Mesenteric fat pad (tissue), 1 donor: ENCODE measurements around the gene SRCIN1. TPM values are rescaled to one million over a fixed set of nuclear protein-coding genes. Genes with fewer than 3 reads are reported as not detected.

Experiments used
- DNase-seq: peaks from one replicate; pipeline ENCODE4 v3.0.0-alpha.2; 2020; ENCODE audit warnings: low spot score
- total RNA-seq: library from RNA; stranded (reverse); fragmentation: NEBNext Ultra II Directional; extraction: Animal tissue kit (Norgen Biotek cat#: 25700); gene quantifications from one replicate; pipeline ENCODE4 v1.2.1, GENCODE V29; 2021
- donor health status: DM: yes; HTN: yes; CAD: no.

Gene SRCIN1
- total RNA-seq, 1 donor from 2014 or later = 10.1 TPM

DNA sequence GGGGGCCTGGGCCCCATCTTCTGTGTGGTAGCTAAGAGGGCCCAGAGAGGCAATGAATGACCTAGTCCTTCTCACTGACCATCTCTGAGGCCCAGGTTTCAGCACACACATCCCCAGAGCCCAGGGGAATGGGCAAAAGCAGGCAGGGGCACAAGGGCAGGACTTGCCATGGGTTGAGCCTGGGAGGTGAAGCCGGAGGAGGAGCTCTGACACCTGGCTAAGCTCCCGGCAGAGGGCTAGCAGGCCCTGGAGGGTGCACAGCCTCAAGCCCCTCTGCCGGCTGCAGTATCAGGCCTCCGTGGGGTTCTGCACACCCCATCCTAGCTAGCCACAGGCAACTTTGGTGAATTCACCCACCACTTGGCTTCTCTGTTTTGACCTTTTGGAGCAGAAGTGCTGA is 5.3 kb downstream of the SRCIN1 start:
- DNase-seq = no peak

DNA sequence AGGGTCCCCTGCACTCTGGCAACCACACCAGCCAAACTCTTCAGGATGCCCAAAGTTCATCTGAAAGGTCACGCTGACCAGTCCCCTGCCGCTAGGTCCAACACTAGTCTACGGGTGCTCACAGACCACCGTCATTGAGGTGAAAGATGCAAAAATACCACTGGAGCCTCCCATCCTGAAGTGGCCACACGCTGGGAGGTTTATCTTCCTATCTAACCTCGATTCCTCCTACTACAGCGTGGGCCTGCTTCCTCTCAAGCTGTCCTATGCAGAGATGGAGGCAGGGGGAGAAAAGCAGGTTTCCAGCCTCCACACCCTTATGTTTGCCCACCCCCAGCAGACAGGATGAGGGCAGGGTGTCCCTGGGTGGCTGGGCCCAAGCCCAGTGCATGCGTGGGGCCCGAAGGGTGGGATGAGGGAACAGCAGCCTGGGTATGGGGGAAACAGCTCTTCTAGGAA is 6.3 kb downstream of the SRCIN1 start:
- no peak for DNase-seq

DNA sequence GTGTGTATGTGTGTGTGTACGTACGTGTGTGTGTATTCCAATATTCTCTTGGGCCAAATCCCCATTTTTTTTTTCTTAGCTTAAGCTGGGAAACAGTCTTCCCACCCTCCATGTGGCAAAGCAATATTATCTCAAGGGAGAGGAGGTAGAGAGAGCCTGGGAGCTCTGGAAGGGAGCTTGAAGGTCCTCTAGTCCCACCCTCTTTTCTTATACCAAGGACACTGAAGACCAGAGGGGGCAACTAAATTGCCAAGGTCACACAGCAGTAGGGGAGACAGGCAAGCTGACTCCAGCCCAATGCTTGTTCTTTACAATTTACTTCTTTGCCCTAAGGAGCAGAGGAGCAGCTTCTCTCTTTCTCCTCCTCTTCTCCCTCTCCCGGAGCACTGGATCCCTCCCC is 6.8 kb downstream of the SRCIN1 start:
- DNase-seq = no peak

DNA sequence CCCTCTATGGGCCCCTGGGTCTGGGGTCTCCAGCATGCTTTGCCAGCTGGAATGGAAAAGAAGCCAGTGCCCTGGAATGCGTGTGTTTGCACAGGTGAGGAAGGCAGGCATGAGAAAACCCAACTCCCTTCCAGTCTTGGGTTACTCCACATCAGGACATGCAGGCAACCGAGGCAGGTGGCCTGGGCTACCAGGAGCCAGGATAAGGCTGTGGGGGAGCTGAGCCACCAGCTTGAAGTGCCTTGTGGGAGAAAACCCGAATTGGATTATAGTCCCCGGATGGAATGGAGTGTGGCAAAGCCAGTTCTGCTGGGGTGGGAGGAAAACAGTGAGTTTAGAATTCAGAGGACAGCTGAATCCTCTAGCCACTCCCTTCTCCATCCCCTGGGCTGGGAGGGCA is 7.2 kb downstream of the SRCIN1 start:
- no peak for DNase-seq

DNA sequence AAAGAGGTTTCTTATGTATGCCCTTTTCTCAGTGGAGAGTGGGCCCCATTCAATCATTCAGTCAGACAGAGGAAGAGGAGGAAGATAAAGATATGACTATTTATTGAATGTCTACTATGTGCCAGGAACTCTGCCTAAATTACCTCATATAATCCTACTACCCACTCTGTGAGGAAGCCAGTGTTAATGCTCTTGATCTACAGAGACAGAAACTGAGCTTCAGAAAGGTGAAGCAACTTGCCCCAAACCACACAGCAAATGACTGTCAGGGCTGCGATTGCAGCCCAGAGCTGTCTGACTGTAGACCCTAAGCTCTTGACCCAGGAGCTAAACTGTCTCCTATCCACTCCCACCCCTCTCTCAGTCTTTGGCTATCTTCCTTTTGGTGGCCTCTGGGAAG is 8.4 kb downstream of the SRCIN1 start:
- no peak for DNase-seq

DNA sequence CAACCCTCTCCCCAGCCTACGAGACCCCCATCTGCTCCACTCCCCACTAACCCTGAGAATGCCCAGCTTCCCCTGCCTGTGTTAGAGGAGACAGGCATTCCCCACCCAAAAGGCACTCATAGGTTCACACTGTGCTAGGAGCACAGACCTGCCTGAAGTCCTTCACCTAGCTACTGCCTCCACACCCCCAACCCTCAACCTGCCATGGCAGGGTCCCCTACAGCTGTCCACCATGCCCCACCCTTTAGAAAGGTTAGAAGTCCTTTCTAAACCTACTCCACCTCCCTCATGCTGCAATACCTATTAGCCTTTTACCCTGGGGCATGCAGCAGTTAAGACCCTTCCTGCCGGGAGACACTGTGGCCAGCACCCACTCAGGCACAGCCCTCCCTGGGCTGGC is 9.1 kb downstream of the SRCIN1 start:
- no peak for DNase-seq

DNA sequence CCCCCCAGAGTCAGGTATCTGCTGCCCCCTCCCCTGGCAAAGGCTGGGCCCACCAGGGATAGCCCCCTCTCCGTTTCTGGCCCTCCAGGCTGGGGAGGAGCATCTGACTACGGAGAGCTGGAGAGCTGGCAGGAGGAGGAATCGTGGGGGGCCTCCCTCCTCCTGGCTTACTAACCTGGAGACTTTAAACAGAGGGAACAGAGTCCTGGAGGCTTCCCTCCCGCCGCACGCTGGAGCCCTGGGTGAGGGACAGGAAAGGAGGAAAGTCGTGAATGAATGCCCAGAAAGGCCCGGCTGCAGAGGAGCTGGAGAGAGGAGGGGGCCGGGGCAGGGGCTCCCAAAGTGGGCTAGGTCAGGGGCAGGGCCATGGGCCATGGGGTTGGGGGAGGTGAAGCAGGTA is 9.9 kb downstream of the SRCIN1 start:
- DNase-seq = no peak

DNA sequence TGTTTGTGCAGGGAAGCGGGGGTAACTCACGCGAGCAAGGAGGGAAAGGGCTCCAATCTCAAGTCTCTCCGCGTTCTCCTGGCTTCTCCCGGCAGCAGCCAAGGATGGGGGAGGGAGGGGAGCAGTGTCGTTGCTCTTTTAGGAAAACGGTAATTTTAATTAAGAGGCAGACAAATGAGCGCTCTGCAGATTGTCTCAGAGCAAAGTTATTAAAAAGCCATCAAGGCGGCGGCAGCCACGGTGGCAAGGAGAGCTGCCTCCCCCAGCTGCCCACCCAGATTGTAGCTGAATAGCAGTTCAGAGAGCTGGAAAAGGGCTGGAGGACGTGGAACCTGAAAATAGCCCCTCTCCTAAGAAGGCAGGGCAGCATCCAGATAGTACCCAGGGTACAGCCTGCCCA is 11.6 kb downstream of the SRCIN1 start:
- no peak for DNase-seq

DNA sequence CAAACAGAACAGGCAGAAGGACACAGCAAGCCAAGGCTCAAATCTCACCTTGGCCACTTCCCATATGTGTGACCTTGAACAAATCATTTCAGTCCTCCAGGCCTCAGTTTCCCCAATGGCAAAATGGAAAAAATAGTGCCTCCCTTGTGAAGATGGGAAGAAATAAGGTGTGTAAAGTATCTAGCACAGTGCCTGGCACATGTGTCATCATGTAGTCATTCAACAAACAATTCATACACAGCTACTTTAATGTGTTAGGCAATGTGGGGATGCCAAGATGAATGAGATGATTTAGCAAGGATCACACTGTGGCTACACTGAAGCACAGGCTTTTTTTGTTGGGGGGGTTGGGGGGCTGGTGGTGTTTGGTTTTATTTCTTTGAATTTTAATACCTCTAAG is 13.3 kb downstream of the SRCIN1 start:
- DNase-seq = no peak

DNA sequence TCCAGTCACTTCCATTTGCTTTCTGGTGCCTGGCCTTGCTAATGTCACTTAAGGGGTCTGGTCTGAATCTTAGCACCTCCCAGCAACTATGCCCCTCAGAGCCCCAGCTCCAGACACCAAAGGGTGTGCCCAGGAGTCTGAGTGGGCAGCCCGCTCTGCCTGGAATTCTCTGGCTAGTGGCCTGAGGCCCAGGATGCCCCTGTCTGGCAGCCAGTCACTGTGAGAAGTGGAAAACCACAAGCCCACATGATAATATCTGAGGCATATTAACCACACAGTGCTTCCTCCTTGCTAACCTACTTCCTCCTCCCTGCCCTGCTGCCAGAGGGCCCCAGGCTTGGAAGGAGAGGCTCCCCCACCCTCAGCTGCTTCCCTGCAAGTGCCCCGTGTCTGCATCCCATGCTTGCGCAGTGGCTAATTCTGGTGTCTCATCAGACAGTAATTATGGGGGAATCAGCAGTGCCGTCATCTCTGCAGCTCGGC is 14.0 kb downstream of the SRCIN1 start:
- DNase-seq = no peak

DNA sequence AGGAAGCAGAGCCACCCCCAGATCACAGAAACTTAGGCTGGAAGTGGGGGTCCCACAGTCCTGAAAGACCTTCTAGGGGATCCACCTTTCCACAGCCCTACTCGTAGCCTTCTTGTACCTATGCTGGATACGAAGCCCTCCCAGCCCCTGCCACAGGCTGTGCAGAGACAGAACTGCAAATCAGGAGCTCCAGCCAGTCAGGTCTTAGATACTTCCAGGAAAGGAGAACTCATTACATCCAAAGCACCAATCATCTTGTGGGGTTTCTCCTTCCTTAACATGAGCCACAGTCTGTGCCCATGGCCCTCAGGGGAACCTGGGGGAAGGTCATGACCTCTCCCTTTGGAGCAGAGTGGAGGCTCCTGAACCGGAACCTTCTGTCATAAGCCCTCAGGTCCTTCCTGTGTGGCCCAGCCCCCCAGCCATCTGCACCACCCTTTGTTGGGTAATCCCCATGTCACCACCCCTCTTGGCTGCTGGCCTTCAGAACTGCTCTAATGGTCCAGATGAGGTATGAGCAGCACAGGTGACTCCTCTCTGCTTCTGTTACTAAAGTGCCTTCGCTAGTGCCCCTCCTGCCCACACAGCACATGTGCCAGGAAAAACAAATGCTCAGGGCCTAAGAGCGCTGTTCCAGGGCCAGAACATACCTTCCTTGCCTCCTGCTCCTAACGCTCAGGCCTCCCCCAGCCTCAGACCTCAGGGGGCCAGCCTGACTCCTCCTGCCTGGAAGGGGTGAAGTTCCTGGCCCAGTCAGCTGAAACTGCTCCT is 14.6 kb downstream of the SRCIN1 start:
- no peak for DNase-seq

DNA sequence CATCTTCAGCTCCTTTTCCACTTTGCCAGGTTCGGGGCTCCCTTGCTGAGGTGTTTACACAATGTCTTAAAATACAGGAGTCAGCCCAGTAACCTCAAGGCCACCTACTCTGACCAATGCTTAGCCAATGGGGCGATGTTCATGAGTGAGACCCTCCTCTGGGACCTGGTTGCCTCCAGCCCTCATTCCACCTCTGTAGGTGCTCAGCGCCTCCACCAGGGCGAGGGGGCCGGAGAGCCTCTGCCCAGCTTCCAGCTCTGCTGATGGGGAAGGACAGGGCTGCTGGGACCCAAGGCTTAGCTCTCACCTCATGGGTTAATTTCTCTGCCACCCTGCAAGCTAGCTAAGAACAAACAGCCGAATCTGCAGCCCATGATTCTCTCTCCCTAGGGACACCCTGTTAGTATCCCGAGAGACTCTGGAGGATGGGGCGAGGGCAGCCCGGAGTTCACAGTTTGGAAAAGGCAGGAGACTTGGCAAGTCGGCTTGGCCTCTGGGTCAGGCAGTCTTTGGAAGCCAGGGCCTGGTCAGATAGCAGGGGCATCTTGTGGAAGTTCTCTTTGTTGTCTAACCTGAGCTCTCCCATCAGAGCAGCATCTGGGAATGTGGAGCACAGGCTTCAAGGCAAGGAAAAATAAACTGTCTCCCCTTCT is 16.2 kb downstream of the SRCIN1 start:
- DNase-seq = no peak

DNA sequence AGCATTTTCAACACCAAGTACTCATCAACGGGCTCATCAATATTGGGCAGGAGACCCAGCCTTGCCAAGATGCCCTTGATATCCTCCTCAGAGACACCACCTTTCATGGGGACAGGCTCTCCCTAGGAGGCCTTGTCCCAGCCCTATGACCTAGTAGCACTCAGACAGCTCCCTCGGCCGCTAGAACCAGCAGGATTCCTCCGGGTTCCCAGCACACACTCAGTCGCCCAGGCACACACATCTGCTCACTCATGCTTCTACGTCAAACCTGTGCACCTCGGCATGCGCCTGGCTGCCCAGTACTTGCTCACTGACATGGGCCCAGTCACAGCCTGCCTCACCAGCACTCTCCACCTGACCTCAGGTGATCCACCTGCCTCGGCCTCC is 17.0 kb downstream of the SRCIN1 start:
- DNase-seq = no peak

DNA sequence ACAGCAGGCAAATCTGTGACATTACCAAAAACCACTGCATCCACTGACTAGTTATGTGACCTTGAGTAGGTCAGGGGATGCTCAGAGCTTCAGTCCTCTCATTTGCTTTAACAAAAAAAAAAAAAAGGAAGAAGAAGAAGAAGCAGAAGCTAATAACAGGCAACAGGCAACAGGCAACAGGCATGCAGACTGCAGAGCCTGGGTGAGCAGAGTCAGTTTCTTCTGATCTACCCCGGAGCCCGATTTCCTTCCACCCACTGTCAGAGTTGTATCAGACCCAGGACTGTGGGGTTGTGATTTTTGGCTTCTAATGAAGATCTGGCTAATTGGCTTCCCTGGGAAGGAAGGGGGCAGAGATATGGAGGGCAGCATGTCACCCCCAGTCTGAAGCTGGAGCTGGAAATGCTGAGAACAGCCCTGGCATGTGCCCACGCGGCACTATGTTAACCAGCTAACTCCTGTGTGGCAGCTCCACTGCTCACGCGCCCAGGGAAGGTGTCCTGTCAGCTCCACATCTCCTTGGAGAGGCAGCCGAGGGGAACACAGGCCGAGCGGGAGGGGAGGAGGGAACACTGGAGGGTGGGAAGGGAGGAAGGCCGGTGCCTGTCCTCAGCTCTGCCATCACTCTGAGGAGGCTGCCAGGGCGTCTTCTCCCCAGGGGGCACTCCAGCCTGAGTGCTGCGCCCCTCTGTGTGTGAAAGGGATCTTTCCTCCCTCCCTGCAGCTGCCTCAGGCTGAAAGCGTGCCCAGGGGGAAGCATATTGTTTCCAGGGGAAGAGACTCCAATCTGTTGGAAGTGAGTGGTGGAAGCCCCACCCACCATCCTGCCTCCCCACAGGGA is 17.6 kb downstream of the SRCIN1 start:
- no peak for DNase-seq

DNA sequence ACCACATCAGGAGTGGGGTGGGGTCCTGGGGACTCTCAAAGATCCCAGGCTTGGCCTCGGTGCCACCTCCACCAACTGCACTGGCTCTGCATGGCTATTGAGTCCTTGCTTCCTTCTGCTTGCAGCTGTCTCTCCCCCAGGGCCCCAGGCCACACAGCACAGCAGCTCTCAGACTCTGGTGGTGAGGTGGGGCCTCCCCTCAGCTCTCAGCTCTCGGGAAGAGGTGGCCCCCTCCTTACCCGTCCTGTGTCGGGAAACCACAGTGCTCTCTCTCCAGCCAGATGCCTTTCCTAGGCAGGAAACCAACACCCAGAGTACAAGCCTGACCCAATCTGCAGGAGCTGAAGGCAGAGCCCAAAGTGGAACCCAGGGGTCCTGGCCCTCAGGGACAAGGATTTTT is 18.5 kb downstream of the SRCIN1 start:
- no peak for DNase-seq

DNA sequence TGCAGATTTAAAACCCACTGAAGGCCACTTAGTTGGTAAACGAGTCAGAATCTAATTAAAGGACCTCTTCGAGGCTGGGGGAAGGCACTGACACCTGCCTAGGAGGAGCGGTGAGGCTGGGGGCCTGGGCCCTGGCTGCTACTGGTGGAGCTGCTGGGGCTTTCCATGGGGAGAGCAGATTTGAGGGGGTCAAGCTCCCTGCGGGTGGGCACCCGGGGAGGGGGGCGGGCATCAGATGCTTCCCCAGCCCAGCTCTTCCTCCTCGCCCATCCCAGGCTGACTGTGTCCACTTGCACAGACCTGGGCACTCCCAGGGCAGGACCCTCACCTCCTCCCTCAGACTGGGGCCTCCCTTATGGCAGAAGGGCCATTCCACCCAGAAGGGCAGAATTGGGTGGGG is 19.0 kb downstream of the SRCIN1 start:
- DNase-seq = no peak

DNA sequence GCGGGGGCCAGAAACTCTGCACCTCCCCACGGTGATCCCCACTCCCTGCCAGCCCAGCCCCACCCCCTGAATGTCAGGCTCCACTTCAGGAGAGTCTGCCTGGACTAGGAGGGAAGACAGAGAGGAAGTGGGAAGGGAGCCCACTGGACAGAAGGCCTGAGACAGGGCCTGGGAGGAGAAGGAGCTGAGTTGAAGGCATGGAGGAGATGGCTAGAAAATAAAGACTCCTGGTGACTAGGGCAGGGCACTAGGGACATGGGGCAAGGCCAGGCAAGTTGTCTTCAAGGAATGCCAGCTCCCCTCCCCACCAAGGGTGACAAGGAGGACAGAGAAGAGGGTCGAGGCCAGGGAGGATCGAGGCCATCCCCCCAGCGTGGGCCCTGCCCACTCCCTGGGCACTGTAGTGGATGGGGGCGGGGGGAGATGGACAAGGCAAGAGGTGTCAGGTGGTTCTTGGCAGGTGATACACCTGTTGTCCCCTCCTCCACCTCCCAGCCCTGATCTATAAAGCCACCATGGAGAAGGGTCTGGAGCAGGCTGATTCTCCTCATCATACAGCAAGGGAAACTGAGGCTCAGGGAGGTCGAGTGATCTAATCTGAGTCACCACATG is 19.7 kb downstream of the SRCIN1 start:
- DNase-seq = no peak

DNA sequence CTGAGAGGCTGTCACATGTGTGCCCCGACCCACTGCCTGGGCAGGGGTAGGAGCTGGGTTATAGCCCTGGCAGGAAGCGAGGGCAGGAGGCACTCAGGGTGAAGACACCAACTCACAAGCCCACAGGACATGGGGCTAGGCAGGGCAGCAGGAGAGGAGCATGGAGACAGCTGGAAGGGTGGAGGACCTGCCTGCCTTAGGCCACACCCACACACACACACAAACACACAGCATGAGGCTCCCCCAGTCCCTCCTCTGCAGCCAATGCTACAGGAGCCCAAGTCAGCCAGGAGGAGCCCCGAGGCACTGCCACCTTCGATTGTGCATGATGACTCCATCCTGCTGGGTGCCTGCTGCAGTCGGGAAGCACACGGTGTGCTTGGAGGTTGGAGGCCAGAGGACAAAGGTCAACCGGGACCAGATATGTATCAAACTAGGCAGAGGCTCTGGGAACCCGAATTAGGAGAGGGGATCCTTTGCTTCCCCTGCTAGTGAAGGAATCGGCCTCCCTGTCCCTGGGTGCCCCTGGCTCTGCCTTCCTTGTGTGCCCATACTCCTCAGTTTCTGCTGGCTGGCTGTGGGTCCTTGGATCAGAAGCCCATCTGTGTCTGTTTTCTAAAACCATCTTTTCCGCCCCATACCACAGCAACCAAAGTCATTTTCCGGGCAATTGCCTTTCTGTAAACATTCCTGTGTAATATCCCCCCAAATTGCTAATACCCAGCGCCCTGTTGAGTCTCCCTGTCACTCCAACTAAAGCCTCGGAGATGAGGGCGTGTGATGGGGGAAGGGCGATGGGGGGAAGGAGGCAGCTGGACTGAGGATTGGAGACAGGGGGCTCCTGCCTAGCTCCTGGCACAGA is 20.5 kb downstream of the SRCIN1 start:
- DNase-seq = no peak

DNA sequence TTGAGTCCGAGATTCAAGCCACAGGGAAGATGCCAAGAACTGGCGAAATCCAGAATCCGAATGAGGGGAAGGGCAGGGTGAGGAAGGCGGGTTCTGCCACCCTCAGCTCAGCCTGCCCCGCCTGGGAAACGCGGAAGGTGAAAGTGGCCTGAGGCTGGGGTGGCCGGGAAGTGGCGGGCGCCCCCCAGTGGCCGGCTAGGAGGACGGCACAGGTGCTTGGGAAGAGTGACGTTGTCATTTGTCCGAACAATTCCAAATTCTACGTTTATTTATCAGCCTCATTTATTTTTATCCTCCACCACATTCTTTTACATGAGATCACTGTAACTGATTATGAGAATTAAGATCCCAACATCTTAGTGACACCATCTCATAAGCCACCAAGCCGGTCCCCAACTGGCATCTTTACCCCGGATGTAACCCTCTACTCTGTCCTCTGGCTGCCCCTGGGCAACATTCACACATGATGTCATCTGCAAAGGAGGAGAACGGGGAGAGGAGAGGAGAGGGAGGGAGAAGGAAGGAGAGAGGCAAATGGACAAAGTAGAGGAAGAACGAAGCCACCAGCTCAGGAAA is 21.3 kb downstream of the SRCIN1 start:
- no peak for DNase-seq

DNA sequence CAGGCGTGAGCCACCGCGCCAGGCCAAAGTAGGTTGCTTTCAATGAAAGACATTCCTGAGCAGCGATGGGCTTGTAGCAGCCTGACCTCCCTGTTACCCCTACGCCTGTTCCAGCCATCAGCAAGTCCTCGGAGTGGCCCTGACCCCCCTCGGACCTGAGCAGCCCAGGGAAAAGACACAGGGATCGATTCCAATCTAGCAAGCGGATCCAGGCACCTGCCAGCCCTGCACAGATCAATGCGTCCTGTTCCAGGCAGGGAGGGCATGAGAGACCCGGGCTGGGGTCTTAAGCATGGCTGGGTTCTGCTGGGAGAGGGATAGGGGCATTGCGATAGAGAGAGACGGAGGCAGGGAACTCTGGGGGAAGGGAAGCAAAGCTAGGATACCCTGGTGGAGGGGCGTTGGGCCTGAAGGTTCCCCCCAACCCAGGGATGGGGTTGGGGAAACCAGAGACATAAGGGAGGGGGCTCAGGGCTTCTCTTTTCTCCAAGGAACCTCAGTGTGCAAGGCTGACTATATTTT is 21.9 kb downstream of the SRCIN1 start:
- no peak for DNase-seq
